ENCODE data around the gene CHAD.

GRCh38 chr17:50479522-50480141, 11.0 kb upstream of the CHAD start:
- no peak for TF ChIP-seq GATA2 (IDR thresholded peaks at IDR 0.05; ENCODE audit: low read depth, low read length)
- no peak for TF ChIP-seq GATA3 (IDR thresholded peaks at IDR 0.05; ENCODE audit: low read depth, low read length)

All from SH-SY5Y (cell line).